NCI-H1694 (cell line): ENCODE measurements around the gene CENPN.

Experiments
- DNase-seq: peaks from one replicate; lab custom pipeline; 2025; lab: John Stamatoyannopoulos, UW

CENPN gene

GRCh38 chr16:80991792-80992430, 15.1 kb upstream of the CENPN start:
- no peak for DNase-seq

GRCh38 chr16:80992676-80993293, 14.2 kb upstream of the CENPN start:
- DNase-seq, result no peak

GRCh38 chr16:80993307-80993706, 13.7 kb upstream of the CENPN start:
- no peak for DNase-seq

- no peak for DNase-seq
Measured at GRCh38 chr16:80993834-80994233, 13.2 kb upstream of the CENPN start.

- DNase-seq, result no peak
Measured at GRCh38 chr16:80994451-80994850, 12.6 kb upstream of the CENPN start.

- DNase-seq, result no peak
Measured at GRCh38 chr16:80996688-80997138, 10.3 kb upstream of the CENPN start.

GRCh38 chr16:80997139-80997798, 9.7 kb upstream of the CENPN start:
- DNase-seq, result no peak

GRCh38 chr16:80997964-80998620, 8.9 kb upstream of the CENPN start:
- no peak for DNase-seq

GRCh38 chr16:81000873-81001272, 6.1 kb upstream of the CENPN start:
- DNase-seq, result no peak

GRCh38 chr16:81001330-81001729, 5.7 kb upstream of the CENPN start:
- no peak for DNase-seq

GRCh38 chr16:81003064-81003463, 4.0 kb upstream of the CENPN start:
- no peak for DNase-seq

- DNase-seq, result no peak
Measured at GRCh38 chr16:81003610-81004460, 3.2 kb upstream of the CENPN start.

GRCh38 chr16:81004646-81005353, 2.2 kb upstream of the CENPN start:
- DNase-seq, result peak; percentile 45

GRCh38 chr16:81005610-81006161, 1.3 kb upstream of the CENPN start:
- DNase-seq, result peak; percentile 0

GRCh38 chr16:81006211-81006812, 702 bp upstream of the CENPN start:
- no peak for DNase-seq

- no peak for DNase-seq
Measured at GRCh38 chr16:81008505-81008789, 1.4 kb downstream of the CENPN start.

GRCh38 chr16:81012974-81013373, 6.0 kb downstream of the CENPN start:
- no peak for DNase-seq

- DNase-seq, result no peak
Measured at GRCh38 chr16:81014672-81015071, 7.7 kb downstream of the CENPN start.

- no peak for DNase-seq
Measured at GRCh38 chr16:81018496-81018895, 11.5 kb downstream of the CENPN start.

GRCh38 chr16:81026429-81026828, 19.4 kb downstream of the CENPN start:
- DNase-seq, result no peak
